HG02973 (cell line): Measurements from ENCODE around the gene ZNF280B.
"Not testable (repeated sequence)": the region's sequence is repeated elsewhere in the genome, so short reads cannot be mapped to it uniquely, and the experiment has no call there.

ENCODE experiments used
- ATAC-seq: cut with Tn5 transposase; IDR thresholded peaks from one replicate; pipeline ENCODE4 v1.9.1; 2021; ENCODE audit warnings: moderate library complexity; ENCODE audit not compliant: unreplicated experiment

The ZNF280B gene

GRCh38 chr22:22510833-22511232 lies 2.3 kb upstream of the ZNF280B start:
- not testable (repeated sequence) for ATAC-seq

- ATAC-seq: not testable (repeated sequence)
These were observed 1.4 kb upstream of the ZNF280B start for GRCh38 chr22:22509912-22510311.

- no peak for ATAC-seq
These were observed 734 bp downstream of the ZNF280B start for GRCh38 chr22:22507743-22508273.

- no peak for ATAC-seq
These were observed 1.8 kb downstream of the ZNF280B start for GRCh38 chr22:22506736-22507135.

GRCh38 chr22:22498267-22498666 lies 10.3 kb downstream of the ZNF280B start:
- ATAC-seq: no peak

GRCh38 chr22:22491589-22491988 lies 17.0 kb downstream of the ZNF280B start:
- not testable (repeated sequence) for ATAC-seq

- ATAC-seq: no peak
These were observed 19.8 kb downstream of the ZNF280B start for GRCh38 chr22:22488736-22489135.

- no peak for ATAC-seq
These were observed 20.5 kb downstream of the ZNF280B start for GRCh38 chr22:22487869-22488597.

GRCh38 chr22:22487059-22487458 lies 21.5 kb downstream of the ZNF280B start:
- ATAC-seq: no peak

- ATAC-seq: no peak
These were observed 22.2 kb downstream of the ZNF280B start for GRCh38 chr22:22486132-22486899.

GRCh38 chr22:22485524-22485923 lies 23.0 kb downstream of the ZNF280B start:
- no peak for ATAC-seq

GRCh38 chr22:22484023-22484422 lies 24.5 kb downstream of the ZNF280B start:
- no peak for ATAC-seq

GRCh38 chr22:22480940-22481339 lies 27.6 kb downstream of the ZNF280B start:
- no peak for ATAC-seq

GRCh38 chr22:22479999-22480532 lies 28.5 kb downstream of the ZNF280B start:
- no peak for ATAC-seq

GRCh38 chr22:22479116-22479515 lies 29.4 kb downstream of the ZNF280B start:
- ATAC-seq: no peak

- ATAC-seq: no peak
These were observed 30.1 kb downstream of the ZNF280B start for GRCh38 chr22:22478470-22478869.

- ATAC-seq: no peak
These were observed 33.8 kb downstream of the ZNF280B start for GRCh38 chr22:22474733-22475132.

GRCh38 chr22:22471104-22471503 lies 37.4 kb downstream of the ZNF280B start:
- ATAC-seq: not testable (repeated sequence)

GRCh38 chr22:22469527-22469926 lies 39.0 kb downstream of the ZNF280B start:
- ATAC-seq: no peak

- ATAC-seq: not testable (repeated sequence)
These were observed 39.6 kb downstream of the ZNF280B start for GRCh38 chr22:22468794-22469469.

GRCh38 chr22:22467112-22467511 lies 41.4 kb downstream of the ZNF280B start:
- ATAC-seq: no peak
